ENCODE measurements around the gene MYO7A.

DNA sequence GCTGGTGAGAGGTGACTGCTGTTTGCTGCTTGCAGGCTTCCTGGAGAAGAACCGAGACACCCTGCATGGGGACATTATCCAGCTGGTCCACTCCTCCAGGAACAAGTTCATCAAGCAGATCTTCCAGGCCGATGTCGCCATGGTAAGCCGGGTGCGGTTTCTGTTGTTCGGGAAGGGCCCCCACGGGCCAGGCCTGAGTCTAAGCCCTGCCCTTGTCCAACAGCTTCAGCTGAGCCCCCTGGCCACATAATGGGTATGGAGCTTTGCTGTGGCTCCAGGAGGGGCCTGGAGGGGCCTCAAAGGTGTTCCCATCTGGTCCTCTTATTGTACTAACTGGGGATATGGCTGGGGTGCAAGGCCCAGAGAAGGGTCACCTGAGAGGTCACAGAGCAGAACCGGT, 38.0 kb downstream of the MYO7A start:
- TF ChIP-seq, protein P1, sequence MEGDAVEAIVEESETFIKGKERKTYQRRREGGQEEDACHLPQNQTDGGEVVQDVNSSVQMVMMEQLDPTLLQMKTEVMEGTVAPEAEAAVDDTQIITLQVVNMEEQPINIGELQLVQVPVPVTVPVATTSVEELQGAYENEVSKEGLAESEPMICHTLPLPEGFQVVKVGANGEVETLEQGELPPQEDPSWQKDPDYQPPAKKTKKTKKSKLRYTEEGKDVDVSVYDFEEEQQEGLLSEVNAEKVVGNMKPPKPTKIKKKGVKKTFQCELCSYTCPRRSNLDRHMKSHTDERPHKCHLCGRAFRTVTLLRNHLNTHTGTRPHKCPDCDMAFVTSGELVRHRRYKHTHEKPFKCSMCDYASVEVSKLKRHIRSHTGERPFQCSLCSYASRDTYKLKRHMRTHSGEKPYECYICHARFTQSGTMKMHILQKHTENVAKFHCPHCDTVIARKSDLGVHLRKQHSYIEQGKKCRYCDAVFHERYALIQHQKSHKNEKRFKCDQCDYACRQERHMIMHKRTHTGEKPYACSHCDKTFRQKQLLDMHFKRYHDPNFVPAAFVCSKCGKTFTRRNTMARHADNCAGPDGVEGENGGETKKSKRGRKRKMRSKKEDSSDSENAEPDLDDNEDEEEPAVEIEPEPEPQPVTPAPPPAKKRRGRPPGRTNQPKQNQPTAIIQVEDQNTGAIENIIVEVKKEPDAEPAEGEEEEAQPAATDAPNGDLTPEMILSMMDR (IDR thresholded peaks at IDR 0.05; ENCODE audit: low read length), result no peak
- no peak for TF ChIP-seq EZH2phosphoT487 (IDR thresholded peaks at IDR 0.05; ENCODE audit: low read length)
- TF ChIP-seq EZH2 (optimal IDR thresholded peaks at IDR 0.05; ENCODE audit: low read depth, low read length), result no peak

Measured in MM.1S (cell line).